22Rv1 (cell line): Measurements from ENCODE around the gene PIK3R6.

Experiments used
- CTCF ChIP-seq: fragments of 450-650 bp; IDR thresholded peaks from 2 replicates; pipeline ENCODE4 v1.5.1; 2017; ENCODE audit warnings: mild to moderate bottlenecking
- ZFX ChIP-seq: fragments of 450-650 bp; IDR thresholded peaks from 2 replicates; pipeline ENCODE4 v1.6.1; 2017; ENCODE audit warnings: antibody characterized with exemption, borderline replicate concordance

- TF ChIP-seq CTCF, result no peak
- TF ChIP-seq ZFX, result no peak
Observed at GRCh38 chr17:8900207-8900606, 32.7 kb upstream of the PIK3R6 start.
